RWPE1 (cell line): ENCODE data around the gene ZFP90.

Experiments
- CTCF ChIA-PET: fragments of 350-600 bp; sonication (Branson Sonifier 250); formaldehyde crosslinking; extraction: SDS; loops from one replicate; lab custom pipeline; 2021; lab: Yijun Ruan, JAX
- POLR2A ChIA-PET: fragments of 400-600 bp; formaldehyde crosslinking; extraction: SDS; loops from one replicate; lab custom pipeline; 2020; ENCODE audit warnings: antibody characterized with exemption; ENCODE audit not compliant: low non-redundant PET; lab: Yijun Ruan, JAX
- DNase-seq: peaks from one replicate; pipeline ENCODE4 v3.0.0; 2012; ENCODE audit warnings: low spot score
- H3K27ac ChIP-seq: fragments of 450-650 bp; 2 replicates; pipeline ENCODE4 v1.5.1; 2017
- TF ChIP-seq, protein P1 (sequence below): fragments of 450-650 bp; conservative IDR thresholded peaks from 2 replicates; pipeline ENCODE4 v1.5.1; 2017; ENCODE audit warnings: low read depth, mild to moderate bottlenecking

Gene ZFP90

DNA sequence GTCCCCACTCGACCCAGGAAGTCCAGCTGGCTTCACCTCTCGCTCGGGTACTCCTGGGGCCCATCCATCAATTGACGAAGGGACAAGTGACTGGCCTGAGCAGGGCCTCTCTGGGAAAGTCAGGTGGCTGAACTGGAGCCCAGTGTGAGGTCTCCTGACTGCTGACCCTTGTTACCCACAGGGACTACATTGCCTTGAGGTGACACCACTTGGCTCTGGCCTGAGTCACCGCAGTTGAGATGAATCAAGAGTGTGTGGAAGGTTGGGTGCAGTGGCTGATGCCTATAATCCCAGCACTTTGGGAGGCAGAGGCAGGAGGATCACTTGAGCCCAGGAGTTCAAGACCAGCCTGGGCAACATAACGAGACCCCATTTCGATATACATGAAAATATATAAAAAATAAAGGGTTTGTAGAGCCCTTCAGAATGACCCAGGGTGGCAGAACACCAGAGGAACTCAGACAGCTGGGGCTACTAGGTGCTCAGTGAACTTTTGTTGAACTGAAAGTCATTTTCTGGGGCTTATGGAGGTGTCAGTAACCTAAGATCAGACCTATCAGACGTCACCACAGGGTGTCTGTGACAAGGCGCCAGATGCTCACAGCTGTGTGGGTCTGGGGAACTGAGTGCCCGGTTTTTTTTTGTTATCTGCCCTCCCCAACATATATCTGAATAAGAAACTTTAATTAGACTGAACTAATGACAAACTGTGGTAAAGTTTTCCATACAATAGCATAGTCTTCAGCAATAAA lies 14.8 kb upstream of the ZFP90 start:
- no peak for DNase-seq
- TF ChIP-seq, protein P1, sequence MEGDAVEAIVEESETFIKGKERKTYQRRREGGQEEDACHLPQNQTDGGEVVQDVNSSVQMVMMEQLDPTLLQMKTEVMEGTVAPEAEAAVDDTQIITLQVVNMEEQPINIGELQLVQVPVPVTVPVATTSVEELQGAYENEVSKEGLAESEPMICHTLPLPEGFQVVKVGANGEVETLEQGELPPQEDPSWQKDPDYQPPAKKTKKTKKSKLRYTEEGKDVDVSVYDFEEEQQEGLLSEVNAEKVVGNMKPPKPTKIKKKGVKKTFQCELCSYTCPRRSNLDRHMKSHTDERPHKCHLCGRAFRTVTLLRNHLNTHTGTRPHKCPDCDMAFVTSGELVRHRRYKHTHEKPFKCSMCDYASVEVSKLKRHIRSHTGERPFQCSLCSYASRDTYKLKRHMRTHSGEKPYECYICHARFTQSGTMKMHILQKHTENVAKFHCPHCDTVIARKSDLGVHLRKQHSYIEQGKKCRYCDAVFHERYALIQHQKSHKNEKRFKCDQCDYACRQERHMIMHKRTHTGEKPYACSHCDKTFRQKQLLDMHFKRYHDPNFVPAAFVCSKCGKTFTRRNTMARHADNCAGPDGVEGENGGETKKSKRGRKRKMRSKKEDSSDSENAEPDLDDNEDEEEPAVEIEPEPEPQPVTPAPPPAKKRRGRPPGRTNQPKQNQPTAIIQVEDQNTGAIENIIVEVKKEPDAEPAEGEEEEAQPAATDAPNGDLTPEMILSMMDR: no peak
- ChIA-PET CTCF (no interaction called here), POLR2A (no interaction called here)
- H3K27ac ChIP-seq: no peak overlapping the region

GRCh38 chr16:68526143-68526781 lies 12.8 kb upstream of the ZFP90 start:
- POLR2A ChIA-PET: no interaction called here
- CTCF ChIA-PET: no interaction called here
- DNase-seq: no peak
- H3K27ac ChIP-seq: no peak overlapping the region
- TF ChIP-seq, protein P1: no peak

DNA sequence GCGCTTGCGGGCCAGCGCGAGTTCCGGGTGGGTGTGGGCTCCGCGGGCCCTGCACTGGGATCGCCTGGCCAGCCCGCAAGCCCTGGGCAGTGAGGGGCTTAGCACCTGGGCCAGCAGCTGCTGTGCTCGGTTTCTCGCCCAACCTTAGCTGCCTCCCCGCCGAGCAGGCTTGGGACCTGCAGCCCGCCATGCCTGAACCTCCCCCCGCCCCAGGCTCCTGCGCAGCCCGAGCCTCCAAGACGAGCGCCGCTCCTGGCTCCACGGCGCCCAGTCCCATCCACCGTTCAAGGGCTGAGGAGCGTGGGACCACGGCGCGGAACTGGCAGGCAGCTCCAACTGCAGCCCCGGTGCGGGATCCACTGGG lies 12.3 kb upstream of the ZFP90 start:
- TF ChIP-seq, protein P1: no peak

DNA sequence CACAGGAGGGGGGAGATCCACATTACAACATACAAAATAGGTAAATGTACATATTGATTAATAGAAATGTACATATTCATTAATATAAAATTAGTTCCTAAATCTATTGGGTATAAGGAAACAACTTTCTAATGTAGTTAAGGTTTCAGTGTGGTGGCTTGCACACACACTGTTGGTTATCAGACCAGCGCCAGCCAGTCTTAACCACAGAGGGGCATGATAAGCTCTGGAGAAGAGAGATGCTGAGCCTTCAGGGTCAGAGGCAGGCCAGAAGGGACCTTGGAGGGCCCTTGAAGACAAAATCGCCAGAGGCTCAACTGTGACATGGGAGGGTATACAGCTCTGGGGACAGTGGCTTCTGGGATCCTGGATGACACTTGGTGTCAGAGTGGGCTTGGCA lies 10.9 kb upstream of the ZFP90 start:
- TF ChIP-seq, protein P1: no peak
- ChIA-PET CTCF (interaction anchor here (0.6 to 2.0 kb wide), 9 partner anchors 10 to 493 kb away, joined by 3 to 6 read pairs (median 3); no protein-coding TSS in a partner anchor), POLR2A (no interaction called here)
- peak overlapping the region; percentile 69; the same call in 1 of the 2 replicates for H3K27ac ChIP-seq
- no peak for DNase-seq

More for the DNA sequence above, 12.3 kb upstream of the ZFP90 start:
- no peak for DNase-seq
- H3K27ac ChIP-seq: no peak overlapping the region
- POLR2A ChIA-PET: no interaction called here
- CTCF ChIA-PET: interaction anchor here (1.7 kb wide), 1 partner anchor 8 kb away, joined by 3 read pairs; no protein-coding TSS in a partner anchor

DNA sequence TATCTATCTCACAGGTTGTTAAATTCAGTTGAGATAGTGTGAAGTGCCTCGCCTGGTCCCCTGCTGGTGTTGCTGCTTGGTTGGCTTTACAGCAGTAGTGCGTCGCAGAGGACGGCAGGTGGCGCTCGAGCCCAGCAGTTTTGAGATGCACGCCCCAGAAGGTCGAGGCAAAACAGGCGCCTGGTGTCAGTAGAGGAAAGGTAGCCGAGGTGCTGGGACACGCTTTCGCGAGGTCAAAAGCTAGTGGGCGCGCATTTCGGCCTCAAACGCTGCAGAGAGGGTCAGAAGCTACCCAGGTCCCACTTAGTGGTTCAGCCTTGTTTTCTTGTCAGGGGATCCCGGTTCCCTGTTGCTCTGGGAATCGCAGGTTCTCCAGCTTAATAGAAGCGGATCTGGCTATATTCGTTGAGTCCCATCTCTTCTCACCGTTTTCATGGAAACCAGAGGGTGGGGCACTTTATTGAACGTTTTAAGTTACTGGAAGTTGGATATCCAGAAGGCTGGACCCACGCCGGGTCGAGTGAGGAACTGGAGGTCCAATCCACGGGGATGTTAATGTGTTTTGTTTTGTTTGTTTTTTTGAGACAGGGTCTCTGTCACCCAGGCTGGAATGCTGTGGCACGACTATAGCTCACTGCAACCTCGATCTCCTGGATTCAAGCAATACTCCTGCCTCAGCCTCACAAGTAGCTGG lies 10.3 kb upstream of the ZFP90 start:
- H3K27ac ChIP-seq: peak overlapping the region; percentile 69
- TF ChIP-seq, protein P1: peak; percentile 96
- ChIA-PET POLR2A (interaction anchor here (0.6 kb wide), 1 partner anchor 318 kb away, joined by 3 read pairs; no protein-coding TSS in a partner anchor), CTCF (interaction anchor here (0.5 to 2.0 kb wide), 32 partner anchors 8 to 956 kb away, joined by 3 to 6 read pairs (median 4); partner anchors contain the start of genes CDH1 and SMPD3)
- peak; percentile 81 for DNase-seq

DNA sequence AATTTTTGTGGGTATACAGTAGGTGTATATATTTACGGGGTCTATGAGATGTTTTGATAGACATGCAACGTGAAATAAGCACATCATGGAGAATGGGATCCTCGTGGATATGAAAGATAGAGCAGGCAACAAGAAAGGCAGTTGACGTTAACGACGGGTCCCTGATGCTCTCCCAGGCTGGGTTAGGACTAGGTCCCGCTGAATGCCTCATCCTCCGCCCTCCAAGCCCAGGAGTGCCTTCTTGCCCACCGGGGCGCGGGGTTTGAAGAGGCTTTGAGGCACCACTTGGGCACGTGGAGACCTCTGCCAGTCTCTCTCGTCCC lies 9.5 kb upstream of the ZFP90 start:
- ChIA-PET CTCF (interaction anchor here (0.5 to 2.0 kb wide), 9 partner anchors 9 to 579 kb away, joined by 3 to 6 read pairs (median 4); partner anchors contain the start of gene SMPD3), POLR2A (no interaction called here)
- TF ChIP-seq, protein P1: no peak
- peak overlapping the region; percentile 69 for H3K27ac ChIP-seq
- DNase-seq: no peak
